ENCODE measurements around the gene TRIM27.

- TF ChIP-seq CTCF (IDR thresholded peaks at IDR 0.05; ENCODE audit: borderline replicate concordance, extremely low read depth, low read length, poor library complexity, severe bottlenecking) (no peak), EZH2 (IDR thresholded peaks at IDR 0.05; ENCODE audit: borderline replicate concordance, low read depth, low read length, severe bottlenecking) (no peak)
These were observed 24.1 kb upstream of the TRIM27 start for GRCh38 chr6:28947831-28948270.
